HCT116 (cell line): ENCODE data around the gene ZNF48.

ENCODE experiments used
- EZH2 ChIP-seq: fragments of 200-600 bp; sonication (generic); IDR thresholded peaks from 2 replicates; pipeline ENCODE4 v1.6.1; 2017; ENCODE audit warnings: antibody characterized with exemption, mixed run types
- TF ChIP-seq, protein P1 (sequence below), 3 experiments: fragments of 200-600 bp in 1 of 3; sonication (generic) in 1 of 3; IDR thresholded peaks in 2 of 3; conservative IDR thresholded peaks in 1 of 3; 2 replicates each; pipeline ENCODE4 v1.5.1; 2012 to 2017; ENCODE audit warnings: low read depth in 2 of 3, low read length in 2 of 3, antibody characterized with exemption in 1 of 3, borderline replicate concordance in 1 of 3, control low read depth in 1 of 3, mild to moderate bottlenecking in 1 of 3, mixed read lengths in 1 of 3, mixed run types in 1 of 3, moderate library complexity in 1 of 3; ENCODE audit not compliant: insufficient read depth in 1 of 3

GRCh38 chr16:30383521-30383920 is 11.7 kb upstream of the ZNF48 start:
- no peak for TF ChIP-seq EZH2
- TF ChIP-seq, protein P1, sequence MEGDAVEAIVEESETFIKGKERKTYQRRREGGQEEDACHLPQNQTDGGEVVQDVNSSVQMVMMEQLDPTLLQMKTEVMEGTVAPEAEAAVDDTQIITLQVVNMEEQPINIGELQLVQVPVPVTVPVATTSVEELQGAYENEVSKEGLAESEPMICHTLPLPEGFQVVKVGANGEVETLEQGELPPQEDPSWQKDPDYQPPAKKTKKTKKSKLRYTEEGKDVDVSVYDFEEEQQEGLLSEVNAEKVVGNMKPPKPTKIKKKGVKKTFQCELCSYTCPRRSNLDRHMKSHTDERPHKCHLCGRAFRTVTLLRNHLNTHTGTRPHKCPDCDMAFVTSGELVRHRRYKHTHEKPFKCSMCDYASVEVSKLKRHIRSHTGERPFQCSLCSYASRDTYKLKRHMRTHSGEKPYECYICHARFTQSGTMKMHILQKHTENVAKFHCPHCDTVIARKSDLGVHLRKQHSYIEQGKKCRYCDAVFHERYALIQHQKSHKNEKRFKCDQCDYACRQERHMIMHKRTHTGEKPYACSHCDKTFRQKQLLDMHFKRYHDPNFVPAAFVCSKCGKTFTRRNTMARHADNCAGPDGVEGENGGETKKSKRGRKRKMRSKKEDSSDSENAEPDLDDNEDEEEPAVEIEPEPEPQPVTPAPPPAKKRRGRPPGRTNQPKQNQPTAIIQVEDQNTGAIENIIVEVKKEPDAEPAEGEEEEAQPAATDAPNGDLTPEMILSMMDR (IDR thresholded peaks at IDR 0.05 in 2 of 3, conservative IDR thresholded peaks at IDR 0.05 in 1 of 3; ENCODE audit: borderline replicate concordance in 1 of 3, insufficient read depth in 1 of 3, low read depth in 2 of 3, low read length in 2 of 3), result no peak
